Smooth muscle cell (in vitro differentiated cells): Measurements from ENCODE around the gene MDP1. TPM values are rescaled to one million over a fixed set of nuclear protein-coding genes. Genes with fewer than 3 reads are reported as not detected.
"Not testable (repeated sequence)": the region's sequence is repeated elsewhere in the genome, so short reads cannot be mapped to it uniquely, and the experiment has no call there.

Experiments
- DNase-seq: peaks from one replicate; lab custom pipeline; 2025; ENCODE audit not compliant: unreplicated experiment; lab: John Stamatoyannopoulos, UW
- H2AFZ ChIP-seq: fragments of 200-600 bp; sonication (generic); 2 replicates; pipeline ENCODE4 v1.6.0; 2016; ENCODE audit warnings: antibody characterized with exemption, low read depth, mild to moderate bottlenecking
- H3F3A ChIP-seq: fragments of 200-600 bp; sonication (generic); 2 replicates; pipeline ENCODE4 v1.6.0; 2017; ENCODE audit warnings: antibody characterized with exemption, low read depth
- H3K27ac ChIP-seq: fragments of 200-600 bp; sonication (generic); 2 replicates; pipeline ENCODE4 v1.5.1; 2016; ENCODE audit warnings: low read depth, mild to moderate bottlenecking
- H3K27me3 ChIP-seq: fragments of 200-600 bp; sonication (generic); 2 replicates; pipeline ENCODE4 v1.6.1; 2016; ENCODE audit warnings: low read depth, mild to moderate bottlenecking
- H3K36me3 ChIP-seq: fragments of 200-600 bp; sonication (generic); 2 replicates; pipeline ENCODE4 v1.5.1; 2016; ENCODE audit warnings: low read depth
- H3K4me1 ChIP-seq: fragments of 200-600 bp; sonication (generic); 2 replicates; pipeline ENCODE4 v1.5.1; 2016; ENCODE audit warnings: low read depth
- H3K4me2 ChIP-seq: fragments of 200-600 bp; sonication (generic); 2 replicates; pipeline ENCODE4 v1.6.0; 2016; ENCODE audit warnings: mild to moderate bottlenecking
- H3K4me3 ChIP-seq: fragments of 200-600 bp; sonication (generic); 2 replicates; pipeline ENCODE4 v1.5.1; 2016; ENCODE audit warnings: mild to moderate bottlenecking
- H3K79me2 ChIP-seq: fragments of 200-600 bp; sonication (generic); 2 replicates; pipeline ENCODE4 v1.6.0; 2016; ENCODE audit warnings: low read depth, mild to moderate bottlenecking
- H3K9ac ChIP-seq: fragments of 200-600 bp; sonication (generic); 2 replicates; pipeline ENCODE4 v1.6.0; 2016; ENCODE audit warnings: low read depth
- H3K9me3 ChIP-seq: fragments of 200-600 bp; sonication (generic); replicated peaks from 2 replicates; pipeline ENCODE4 v1.5.1; 2016; ENCODE audit warnings: low read depth
- H4K20me1 ChIP-seq: fragments of 200-600 bp; sonication (generic); 2 replicates; pipeline ENCODE4 v1.6.0; 2016; ENCODE audit warnings: low read depth
- WGBS: methylation state at CpG from one replicate; pipeline ENCODE4 v1.1.7; 2016; ENCODE audit warnings: low lambda C conversion rate; 5-methylcytosine and 5-hydroxymethylcytosine counted together
- polyA plus RNA-seq: library from polyadenylated mRNA; unstranded; fragments of >200 nt; fragmentation: Nextera tagmentation; extraction: Ambion mirVana; gene quantifications from 2 replicates; pipeline ENCODE4 v1.2.1, GENCODE V29; 2016
- total RNA-seq: library from RNA; depleted of rRNA; stranded (reverse); fragments of >200 nt; gene quantifications from 2 replicates; pipeline ENCODE4 v1.2.3, GENCODE V29; 2014
- TF ChIP-seq, protein P1 (sequence below): fragments of 200-600 bp; sonication (generic); IDR thresholded peaks from 2 replicates; pipeline ENCODE4 v1.5.1; 2017; ENCODE audit warnings: borderline replicate concordance, mild to moderate bottlenecking, antibody characterized with exemption; ENCODE audit not compliant: insufficient read depth, poor library complexity, severe bottlenecking

The MDP1 gene
- total and polyA plus RNA-seq, 2 experiments from 2014 or later: 31.0 to 42.3 TPM

DNA sequence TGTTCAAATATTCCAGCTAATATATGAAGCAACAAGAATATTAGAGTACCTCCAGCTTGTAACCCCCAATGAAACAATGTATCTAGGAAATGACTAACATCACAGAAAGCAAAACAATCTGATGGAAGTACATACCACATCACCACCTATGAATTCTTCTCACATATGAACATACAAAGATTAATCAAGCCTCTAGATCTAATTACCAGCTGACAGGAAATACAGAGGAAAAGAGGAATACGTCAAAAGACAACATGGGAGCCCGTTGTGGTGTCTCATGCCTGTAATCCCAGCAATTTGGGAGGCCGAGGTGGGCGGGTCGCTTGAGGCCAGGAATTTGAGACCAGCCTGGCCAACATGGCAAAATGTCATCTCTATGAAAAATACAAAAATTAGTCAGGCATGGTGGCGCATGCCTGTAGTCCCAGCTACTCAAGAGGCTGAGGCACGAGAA is 8.8 kb upstream of the MDP1 start:
- 95% methylated on average over 7 of the region's 7 CpGs for WGBS
- Histone ChIP-seq H4K20me1 (peaks cover 58% of the 10 kb centered on the region), H3F3A (no peaks in the 10 kb centered on the region), H3K27me3 (no peaks in the 10 kb centered on the region), H3K79me2 (peaks cover 99% of the 10 kb centered on the region), H3K36me3 (no peaks in the 10 kb centered on the region), H3K27ac (no peak overlapping the region), H3K4me3 (no peak overlapping the region), H3K4me1 (no peaks in the 10 kb centered on the region), H3K4me2 (no peak overlapping the region), H3K9me3 (no peaks in the 10 kb centered on the region), H3K9ac (no peak overlapping the region), H2AFZ (no peak overlapping the region)
- no peak for DNase-seq
- TF ChIP-seq, protein P1, sequence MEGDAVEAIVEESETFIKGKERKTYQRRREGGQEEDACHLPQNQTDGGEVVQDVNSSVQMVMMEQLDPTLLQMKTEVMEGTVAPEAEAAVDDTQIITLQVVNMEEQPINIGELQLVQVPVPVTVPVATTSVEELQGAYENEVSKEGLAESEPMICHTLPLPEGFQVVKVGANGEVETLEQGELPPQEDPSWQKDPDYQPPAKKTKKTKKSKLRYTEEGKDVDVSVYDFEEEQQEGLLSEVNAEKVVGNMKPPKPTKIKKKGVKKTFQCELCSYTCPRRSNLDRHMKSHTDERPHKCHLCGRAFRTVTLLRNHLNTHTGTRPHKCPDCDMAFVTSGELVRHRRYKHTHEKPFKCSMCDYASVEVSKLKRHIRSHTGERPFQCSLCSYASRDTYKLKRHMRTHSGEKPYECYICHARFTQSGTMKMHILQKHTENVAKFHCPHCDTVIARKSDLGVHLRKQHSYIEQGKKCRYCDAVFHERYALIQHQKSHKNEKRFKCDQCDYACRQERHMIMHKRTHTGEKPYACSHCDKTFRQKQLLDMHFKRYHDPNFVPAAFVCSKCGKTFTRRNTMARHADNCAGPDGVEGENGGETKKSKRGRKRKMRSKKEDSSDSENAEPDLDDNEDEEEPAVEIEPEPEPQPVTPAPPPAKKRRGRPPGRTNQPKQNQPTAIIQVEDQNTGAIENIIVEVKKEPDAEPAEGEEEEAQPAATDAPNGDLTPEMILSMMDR: no peak

- H3K79me2 ChIP-seq: peaks cover 86% of the 10 kb centered on the region
- DNase-seq, H3K27ac ChIP-seq: not testable (repeated sequence)
These were observed 7.1 kb upstream of the MDP1 start for GRCh38 chr14:24222987-24223386.

DNA sequence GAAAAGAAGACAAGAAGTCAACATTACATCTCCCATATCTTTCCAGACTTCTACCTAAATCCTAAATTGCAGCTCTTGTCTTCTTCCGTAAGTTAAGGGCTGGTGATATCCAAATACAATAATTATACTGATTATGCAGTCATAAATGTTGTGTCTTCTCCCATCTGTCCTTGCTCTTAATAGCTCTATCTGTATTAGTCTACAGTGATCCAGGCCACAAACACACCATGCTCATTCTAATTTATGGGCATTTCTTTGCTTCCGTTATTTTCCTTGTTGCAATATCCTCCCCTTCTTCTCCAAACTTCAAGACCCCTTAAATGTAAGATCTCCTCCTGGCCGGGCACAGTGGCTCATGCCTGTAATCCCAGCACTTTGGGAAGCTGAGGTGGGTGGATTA is 3.7 kb upstream of the MDP1 start:
- TF ChIP-seq, protein P1: no peak
- H3K9me3 ChIP-seq: no peaks in the 10 kb centered on the region

More at GRCh38 chr14:24222987-24223386, 7.1 kb upstream of the MDP1 start:
- not testable (repeated sequence) for H3K27me3 ChIP-seq, H3K4me3 ChIP-seq, H2AFZ ChIP-seq, H3K9me3 ChIP-seq, H3K9ac ChIP-seq, H3K4me1 ChIP-seq, H3K4me2 ChIP-seq, H3K36me3 ChIP-seq, H3F3A ChIP-seq
- peaks cover 50% of the 10 kb centered on the region for H4K20me1 ChIP-seq
- 97% methylated on average over 4 of the region's 4 CpGs for WGBS

GRCh38 chr14:24219080-24219479 is 3.2 kb upstream of the MDP1 start:
- H3K9me3 ChIP-seq: no peaks in the 10 kb centered on the region
- H3K4me1 ChIP-seq: peaks cover 3% of the 10 kb centered on the region
- DNase-seq: no peak
- H4K20me1 ChIP-seq: peaks cover 23% of the 10 kb centered on the region
- H3F3A ChIP-seq: peaks cover 4% of the 10 kb centered on the region
- peaks cover 47% of the 10 kb centered on the region for H3K79me2 ChIP-seq
- H3K27ac ChIP-seq: no peak overlapping the region
- no peaks in the 10 kb centered on the region for H3K36me3 ChIP-seq
- no peak overlapping the region for H3K4me3 ChIP-seq
- TF ChIP-seq, protein P1: no peak
- H3K27me3 ChIP-seq: no peaks in the 10 kb centered on the region
- no peak overlapping the region for H3K9ac ChIP-seq
- 98% methylated on average over 4 of the region's 4 CpGs for WGBS
- no peak overlapping the region for H3K4me2 ChIP-seq
- no peak overlapping the region for H2AFZ ChIP-seq

More for the DNA sequence above, 3.7 kb upstream of the MDP1 start:
- H3K4me3 ChIP-seq: no peak overlapping the region
- H3K4me1 ChIP-seq: peaks cover 3% of the 10 kb centered on the region
- H2AFZ ChIP-seq: no peak overlapping the region
- peaks cover 51% of the 10 kb centered on the region for H3K79me2 ChIP-seq
- no peaks in the 10 kb centered on the region for H3K27me3 ChIP-seq
- no peak overlapping the region for H3K4me2 ChIP-seq
- peaks cover 23% of the 10 kb centered on the region for H4K20me1 ChIP-seq
- 67% methylated on average over 3 of the region's 3 CpGs for WGBS
- no peak overlapping the region for H3K9ac ChIP-seq
- no peak for DNase-seq
- no peak overlapping the region for H3K27ac ChIP-seq
- peaks cover 4% of the 10 kb centered on the region for H3F3A ChIP-seq
- H3K36me3 ChIP-seq: no peaks in the 10 kb centered on the region

DNA sequence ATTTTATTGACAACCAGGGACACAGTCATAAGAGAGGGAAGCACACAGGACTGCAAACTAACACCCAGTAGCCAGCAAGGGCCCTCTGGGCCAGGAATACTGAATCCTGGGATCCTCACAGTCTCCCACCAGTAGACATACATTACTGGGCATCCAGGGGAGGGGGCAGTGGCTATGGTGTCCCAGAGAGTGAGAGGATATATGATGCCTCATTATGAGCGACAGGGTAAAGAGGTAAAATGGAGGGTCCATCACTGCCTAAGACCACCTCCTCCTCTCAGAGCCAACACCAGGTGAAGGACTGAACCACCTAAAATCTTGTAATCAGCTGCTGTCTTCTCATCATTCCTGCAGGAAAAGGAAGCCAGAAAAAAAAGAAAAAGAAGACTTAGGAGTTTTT is 1.0 kb upstream of the MDP1 start:
- H2AFZ ChIP-seq, H3K4me1 ChIP-seq, H4K20me1 ChIP-seq, H3K9ac ChIP-seq, H3K36me3 ChIP-seq, H3K27ac ChIP-seq, H3K27me3 ChIP-seq, H3K9me3 ChIP-seq, DNase-seq, H3K4me3 ChIP-seq, H3K4me2 ChIP-seq, H3F3A ChIP-seq: not testable (repeated sequence)
- 100% methylated on average over 1 of the region's 1 CpG for WGBS
- peaks cover 31% of the 10 kb centered on the region for H3K79me2 ChIP-seq
